GM19023 (cell line): ENCODE results near the gene F5.
A peak's percentile ranks its signal among the peaks of the same experiment; 100 is the strongest.

Experiments used
- ATAC-seq: cut with Tn5 transposase; IDR thresholded peaks from one replicate; pipeline ENCODE4 v1.9.1; 2021; ENCODE audit warnings: mild to moderate bottlenecking, moderate library complexity; ENCODE audit not compliant: unreplicated experiment

Gene F5

DNA sequence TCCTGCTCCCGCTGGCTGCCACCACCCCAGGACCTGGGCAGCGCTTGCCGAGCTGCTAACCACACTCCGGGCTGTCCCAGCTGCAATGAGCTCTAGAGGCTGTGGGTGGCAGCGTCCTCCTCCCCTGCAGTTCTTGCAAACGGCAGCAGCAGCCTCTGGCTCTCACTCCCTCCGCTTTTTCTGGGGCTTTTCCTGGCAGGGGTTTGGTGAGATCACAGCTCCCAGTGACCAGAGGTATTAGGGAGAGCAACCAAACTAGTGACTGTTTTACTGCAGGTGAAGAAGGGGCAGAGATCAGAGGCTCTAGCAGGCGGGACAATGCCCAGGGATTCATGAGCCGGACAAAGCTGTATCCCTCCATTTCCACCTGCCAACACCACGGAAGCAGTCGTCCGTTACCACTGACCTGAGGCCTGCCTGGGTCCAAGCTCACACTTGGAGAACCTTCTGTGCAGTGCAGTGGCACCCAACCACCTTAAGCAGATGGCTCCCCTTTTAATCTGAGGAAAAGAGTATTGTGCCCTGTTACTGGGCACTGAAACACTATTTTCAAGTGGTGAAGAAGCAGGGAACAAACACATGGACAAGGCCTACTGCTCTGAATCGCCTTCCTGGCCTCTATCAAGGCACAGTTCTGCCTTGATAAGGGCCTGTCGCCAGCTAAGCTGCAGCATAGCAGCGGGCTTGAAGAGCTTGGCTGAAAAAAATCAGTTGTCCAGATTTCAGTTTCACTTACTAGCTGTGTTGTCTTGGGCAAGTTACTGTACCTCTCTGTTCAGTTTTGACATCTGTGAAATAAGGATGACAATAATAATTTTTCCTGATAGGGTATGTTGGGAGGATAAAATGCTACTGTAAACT lies at the start of gene F5:
Gene F5, minus strand, starts transcription at position 87 of the 861 bp plus-strand sequence. CDS start 95 bp downstream, outside the sequence.
- peak; percentile 93 for ATAC-seq

DNA sequence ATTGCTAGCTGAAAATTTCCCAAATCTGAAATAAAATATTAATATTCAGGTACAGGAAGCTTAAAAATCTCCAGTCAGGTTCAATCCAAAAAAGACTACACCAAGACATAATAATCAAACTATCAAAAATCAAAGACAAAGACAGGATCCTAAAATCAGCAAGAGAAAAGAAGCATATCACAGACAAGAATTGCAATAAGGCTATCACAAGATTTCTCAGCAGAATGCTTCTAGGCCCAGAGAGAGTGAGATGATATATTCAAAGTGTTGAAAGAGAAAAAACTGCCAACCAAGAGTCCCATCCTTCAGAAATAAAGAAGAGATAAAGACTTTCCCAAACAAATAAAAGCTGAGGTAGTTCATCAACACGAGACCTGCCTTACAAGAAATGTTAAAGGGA lies 48.6 kb upstream of the F5 start:
- ATAC-seq = no peak

DNA sequence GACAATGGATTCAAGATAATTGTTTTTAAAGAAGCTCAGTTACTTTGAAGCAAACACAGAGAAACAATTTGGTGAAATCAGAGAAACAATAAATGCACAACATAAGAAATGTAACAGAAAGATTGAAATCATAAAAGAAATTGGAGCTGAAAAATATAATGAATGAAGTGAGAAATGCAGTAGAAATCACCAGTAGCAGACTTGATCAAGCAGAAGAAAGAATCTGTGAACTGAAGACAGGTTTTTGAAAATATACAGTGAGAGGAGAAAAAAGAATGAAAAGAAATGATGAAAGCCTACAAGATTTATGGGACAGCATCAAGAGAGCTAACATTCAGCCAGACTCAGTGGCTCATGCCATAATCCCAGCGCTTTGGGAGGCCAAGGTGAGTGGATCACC lies 47.9 kb upstream of the F5 start:
- no peak for ATAC-seq

DNA sequence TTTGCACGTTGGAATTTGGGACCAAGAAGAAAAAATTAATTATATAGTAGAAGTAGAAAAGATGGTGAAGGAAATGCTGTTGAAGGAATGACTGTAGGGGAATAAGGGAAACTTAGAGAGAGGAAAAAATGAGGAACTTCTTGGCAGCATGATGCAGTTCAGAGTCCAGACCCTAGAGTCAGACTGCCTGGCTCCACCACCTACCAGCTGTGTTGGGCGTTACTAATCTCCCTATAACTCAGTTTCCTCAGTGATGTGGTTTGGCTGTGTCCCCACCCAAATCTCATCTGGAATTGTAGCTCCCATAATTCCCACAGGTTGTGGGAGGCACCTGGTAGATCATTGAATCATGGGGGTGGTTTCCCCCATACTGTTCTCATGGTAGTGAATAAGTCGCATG lies 45.0 kb upstream of the F5 start:
- no peak for ATAC-seq

DNA sequence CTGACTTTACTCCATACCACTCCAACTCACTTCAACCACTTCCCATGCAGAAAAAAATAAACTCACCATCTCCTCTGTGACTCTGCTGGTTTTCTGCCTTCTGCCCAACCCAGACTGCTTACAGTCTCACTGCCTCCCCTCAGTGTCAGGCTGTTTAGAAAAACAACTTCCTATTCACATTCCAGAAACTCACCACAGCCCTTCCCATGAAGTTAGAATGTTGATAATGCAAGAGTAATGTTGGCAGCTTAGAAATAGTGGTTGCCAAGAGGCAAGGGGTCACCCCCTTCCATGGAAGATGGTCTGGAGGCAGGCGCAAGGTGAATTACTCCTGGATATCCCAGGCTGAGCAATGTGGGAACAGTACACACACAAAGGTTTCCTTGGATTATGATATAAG lies 43.7 kb upstream of the F5 start, which contains the start of gene SELP:
Gene SELP, minus strand, starts transcription at position 119 of the 400 bp plus-strand sequence. Its CDS starts 50 bp downstream, at position 69.
- ATAC-seq = no peak

DNA sequence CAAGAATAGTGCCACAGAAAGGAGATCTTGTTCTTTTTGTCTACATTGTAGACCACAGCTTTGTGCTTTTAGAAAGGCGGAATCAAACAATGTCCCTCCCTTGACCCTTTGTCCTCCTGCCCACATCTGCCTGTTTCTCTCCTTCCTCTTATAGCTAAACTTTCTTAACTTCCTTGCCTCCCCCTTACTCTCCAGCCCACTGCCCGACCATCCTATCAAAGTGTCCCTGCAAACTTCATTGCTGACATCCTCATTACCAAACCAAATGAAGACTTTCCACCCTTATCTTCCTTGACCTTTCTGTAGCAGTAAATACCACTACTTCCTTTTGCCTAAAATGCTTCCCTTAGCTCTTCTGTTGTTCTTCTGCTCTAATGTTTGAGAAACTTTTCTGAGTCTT lies 38.6 kb upstream of the F5 start:
- no peak for ATAC-seq

DNA sequence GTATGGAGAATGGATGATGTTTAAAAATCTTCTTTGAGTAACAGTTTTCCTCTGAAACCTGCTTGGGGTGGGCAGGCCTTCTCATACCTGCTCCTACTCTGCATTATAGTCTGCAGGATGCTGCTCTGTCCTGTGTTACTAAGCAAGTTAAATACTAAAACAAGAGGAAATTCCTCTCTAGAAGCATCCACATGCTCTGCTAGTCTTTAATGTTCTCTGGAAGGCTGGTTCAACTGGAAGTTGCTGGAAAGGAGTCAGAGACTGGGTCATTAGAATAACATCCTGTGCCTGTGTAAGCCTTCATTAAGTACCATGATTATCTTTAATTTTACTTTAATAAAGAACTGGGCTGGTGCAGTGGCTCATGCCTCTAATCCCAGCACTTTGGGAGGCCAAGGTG lies 37.8 kb upstream of the F5 start:
- ATAC-seq = no peak

DNA sequence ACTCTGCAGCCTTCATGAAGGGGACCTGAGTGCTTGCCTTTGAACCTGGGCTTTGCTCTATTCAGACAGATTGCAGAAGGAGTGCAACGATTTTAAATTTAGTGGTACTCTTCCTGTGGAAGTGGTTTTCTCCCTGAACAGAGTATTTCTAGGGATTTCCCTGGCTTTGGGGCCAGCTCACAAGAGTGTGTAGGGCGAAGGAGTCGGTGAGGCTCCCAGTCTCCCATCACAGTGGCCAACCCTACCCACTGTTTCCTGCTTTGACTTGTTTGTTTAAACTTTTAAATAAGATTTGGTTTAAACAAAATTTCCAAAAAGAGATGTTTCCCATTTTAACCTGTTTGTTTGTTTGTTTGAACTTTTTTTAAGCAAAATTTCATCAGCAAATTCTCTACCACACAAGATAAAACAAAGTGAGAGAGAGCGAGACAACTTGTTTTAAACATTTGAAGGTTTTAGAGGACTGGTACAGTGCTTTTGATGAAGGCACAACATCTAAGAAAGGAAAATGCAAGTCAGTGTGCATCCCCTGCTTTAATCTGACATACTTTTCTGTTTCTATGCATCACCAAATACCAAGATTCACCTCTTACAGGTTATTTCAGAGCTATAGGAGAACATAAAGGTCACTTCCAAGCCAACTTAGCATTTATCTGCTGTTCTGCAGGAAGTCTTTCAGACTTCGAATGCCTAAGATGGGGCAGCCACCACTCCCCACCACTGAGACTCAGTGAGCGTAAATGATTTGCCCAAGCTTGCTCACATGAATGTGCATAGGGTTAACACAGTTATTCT lies 37.0 kb upstream of the F5 start:
- ATAC-seq = no peak

DNA sequence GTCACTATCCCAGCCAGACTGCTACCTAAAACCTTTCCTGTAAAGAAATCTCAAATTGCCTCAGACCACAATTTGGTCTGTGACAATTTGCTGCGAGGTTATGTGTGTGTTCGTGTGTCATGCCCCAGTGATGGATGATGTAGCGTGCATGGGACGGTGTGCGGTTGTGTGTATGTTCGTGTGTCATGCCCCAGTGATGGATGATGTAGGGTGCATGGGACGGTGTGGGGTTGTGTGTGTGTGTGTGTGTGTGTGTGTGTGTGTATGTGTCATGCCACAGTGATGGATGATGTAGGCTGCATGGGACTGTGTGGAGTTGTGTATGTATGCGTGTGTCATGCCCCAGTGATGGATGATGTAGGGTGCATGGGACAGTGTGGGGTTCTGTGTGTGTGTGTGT lies 34.3 kb upstream of the F5 start:
- ATAC-seq = no peak

DNA sequence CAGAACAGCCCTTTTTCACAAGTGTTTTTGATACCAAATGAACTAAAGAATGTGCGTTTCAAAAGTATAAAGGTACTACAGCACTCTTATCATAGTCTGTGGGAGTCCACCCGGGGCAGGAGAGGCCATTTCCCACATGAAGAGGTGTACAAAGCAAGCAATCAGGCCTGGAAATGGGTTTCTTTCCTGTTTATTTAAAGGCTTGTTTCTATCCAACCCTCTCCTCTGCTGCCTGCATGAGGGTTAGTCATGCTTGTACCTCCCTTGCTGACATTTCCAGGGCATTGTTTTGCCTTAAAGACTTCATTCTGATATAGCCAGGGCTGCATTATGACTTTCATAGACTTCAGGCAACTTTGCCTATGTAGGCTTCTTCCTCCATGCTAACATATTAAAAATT lies 32.1 kb upstream of the F5 start:
- no peak for ATAC-seq

DNA sequence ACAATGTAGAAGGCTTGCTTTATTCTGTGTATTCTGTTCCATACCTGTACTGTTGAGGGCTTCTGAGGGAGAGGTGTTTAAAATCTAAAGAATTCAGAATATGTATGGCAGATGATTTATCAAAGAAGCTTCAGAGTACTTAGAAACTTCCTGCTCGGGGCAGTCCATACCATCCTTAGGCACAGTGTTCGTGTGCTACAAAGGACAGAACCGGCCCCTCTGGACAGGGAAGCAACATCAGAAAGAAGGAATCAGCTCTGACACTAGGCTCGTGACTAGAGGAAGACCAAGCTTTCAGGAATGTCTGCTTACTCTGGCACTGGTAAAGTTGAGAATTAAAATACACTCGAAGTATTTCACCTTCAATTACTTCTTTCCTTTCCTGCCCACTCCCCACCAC lies 29.5 kb upstream of the F5 start:
- ATAC-seq = no peak

DNA sequence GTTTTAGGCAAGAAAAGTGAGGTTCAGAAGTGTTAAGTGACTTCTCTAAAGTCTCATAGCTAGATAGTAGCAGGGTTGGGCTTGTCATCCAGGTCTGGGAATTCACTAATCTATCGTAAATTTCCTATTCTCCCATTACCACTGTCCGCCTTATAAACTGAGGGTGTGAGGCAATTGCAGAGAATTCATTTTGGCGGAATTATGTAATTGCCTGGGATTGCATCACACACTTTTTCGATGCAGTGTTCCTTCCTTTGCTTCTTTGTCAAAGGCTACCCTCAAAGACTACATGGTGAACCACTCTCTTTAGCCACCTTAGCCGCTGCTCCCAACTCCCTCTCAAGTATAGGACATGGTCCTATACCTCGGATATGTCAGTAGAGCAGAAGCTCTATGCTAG lies 24.6 kb upstream of the F5 start:
- ATAC-seq = no peak

DNA sequence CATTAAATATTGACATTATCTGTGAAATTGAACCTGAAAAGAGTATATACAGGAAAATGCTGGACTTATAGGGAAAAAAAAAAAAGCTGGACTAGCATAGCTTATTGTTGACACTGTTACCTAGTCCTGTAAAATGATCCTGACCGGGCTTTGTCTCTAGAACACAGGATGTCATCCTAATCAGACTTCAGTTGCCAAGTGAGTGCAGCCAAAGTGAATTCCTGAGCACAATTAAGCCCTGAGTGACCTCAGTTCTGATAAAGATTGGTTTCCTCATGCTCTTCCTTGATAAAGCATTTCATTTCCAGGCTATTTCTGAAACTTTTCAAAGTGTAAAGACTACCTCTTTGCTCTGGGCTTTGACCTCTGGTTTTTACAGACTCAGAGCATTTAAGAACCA lies 23.8 kb upstream of the F5 start:
- ATAC-seq = no peak

DNA sequence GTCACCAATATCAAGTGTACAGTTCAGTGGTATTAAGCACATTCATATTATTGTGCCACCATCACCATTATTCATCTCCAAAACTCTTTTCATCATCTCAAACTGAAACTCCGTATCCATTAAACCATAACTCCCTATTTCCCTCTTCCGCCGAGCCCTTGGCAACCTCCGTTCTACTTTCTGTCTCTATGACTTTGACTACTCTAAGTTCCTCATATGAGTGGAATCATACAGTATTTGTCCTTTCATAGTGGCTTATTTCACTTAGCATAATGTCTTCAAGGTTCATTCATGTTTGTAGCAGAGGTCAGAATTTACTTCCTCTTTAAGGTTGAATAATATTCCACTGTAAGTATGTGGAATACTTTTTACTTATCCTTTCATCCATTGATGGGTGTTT lies 21.9 kb upstream of the F5 start:
- no peak for ATAC-seq

DNA sequence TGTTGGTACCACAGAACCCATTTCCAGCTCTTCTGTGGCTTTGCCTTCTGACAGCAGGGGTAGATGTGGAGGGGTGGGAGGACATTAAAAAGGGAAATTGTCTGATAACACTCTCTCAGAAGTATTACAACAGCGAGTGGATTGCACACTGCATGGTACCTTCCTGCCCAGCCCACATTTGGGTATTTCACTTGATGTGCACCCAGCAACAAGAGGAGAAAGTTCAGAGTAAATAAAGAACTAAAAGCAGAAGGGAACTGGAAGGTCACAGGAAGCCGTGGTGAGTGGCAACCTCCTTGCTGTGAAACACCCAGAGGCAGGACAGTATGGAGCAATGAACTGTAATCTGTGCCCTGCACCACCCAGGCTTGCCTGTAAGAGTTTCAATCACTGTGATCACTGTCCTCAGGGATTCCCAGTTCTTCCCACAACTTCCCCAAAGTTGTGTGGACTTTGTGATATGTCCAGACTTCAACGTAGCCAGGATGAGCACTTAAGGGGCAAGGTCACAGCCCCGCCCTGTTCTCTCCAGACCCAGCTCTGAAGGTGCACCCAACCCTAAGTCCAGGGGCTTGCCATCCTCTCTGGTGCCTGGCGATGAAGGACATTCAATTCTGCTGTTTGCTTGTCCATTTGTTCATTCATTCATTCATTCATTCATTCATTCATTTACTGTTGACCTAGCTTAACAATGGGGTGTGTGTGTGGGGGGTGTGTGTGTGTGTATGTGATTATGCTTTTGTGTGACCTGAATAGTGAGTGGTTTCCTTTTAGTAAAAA lies 18.7 kb upstream of the F5 start:
- ATAC-seq = no peak

DNA sequence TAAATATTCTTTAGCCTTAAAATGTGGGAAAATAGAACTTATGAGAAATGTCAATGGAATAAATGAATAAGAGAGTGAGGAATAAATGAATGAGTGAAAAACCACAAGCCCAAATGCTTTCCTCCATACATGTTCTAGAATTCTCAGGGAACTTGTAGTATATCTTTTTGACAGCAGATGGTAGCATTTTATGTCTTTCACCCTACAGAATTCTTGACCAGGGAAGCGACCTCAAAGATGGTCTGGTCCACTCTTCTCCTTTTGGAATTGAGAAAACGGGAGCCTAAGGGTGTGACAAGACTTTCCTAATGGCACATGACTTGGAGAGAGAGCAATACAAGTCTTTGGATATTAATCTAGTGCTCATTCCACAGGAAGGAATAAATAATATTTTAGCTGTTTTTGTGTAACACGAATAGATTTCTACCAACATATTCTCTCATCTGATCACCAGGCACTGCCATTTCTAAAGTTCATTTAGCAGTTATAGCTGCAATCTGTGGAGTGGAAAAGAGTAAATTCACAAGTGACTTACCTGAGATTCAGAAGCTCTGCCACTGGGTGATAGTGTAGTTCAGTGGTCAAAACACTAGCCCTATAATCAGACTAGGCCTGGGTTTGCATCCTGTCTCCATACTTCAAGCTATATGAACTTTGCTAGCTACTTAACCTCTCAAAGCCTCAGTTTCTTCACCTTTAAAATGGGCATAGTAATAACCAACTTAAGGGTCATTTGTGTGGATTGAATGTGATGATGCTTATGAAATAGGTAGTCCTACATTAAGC lies 15.0 kb upstream of the F5 start:
- no peak for ATAC-seq

DNA sequence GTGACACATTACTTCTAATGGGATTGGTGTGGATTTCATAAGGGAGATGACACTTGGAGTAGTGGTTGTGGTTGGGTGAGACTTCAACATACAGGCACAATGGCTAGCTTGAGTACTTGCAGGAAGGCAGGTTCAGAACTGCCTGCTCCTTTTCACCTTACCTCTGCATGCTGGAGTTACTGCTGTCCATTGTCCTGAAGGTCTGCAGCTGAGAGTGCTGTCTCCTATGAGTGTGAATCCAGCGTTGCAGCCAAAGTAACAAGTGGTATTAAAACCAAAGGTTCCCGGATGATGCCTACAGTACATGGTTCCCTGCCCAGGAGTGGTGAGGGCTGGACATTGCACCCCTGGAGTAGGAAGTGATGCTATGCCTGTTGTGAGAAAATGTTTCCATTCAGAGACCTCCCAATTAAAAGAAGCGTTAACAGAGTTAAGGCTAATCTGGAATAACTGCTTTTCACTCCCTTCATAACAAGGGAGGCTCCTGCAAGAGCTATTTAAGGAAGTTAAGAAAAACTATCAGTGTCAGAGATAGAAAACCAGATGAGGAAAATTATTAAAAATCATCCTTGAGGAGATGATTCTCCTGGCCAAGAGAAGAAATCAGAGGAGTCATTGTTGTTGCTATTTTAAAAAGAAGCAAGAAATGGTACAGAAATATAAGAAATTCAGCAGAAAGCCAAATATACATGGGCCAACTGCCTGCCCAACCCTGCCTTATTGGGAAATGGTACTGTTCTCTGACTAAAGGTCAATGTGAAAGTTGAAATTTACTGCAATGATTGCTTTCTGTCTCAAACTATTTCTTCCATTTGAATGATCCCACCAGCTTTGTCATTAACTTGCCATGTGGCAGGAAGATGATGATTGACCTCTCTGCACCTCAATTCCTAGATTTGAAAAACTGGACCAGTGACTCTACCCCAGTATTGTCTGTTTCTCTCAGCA lies 9.8 kb upstream of the F5 start:
- ATAC-seq = no peak

DNA sequence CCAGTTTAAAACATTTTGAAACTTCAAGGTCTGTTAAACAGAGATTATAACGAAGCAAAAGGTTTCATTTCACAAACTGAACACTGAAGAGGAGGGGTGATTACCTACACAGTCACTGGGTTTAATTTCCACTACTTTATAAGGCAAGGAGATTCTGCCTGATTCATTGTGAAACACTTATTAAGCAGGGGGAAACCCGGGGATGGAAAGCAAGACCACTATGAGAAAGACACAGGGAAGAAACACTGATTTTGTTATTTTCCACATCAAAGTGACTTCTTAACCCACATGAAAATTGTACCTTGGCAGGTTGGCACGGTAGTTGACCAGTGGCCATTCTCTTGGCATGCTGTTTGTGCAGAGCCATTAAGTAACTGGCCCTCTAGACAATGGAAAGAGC lies 8.1 kb upstream of the F5 start:
- ATAC-seq = no peak

DNA sequence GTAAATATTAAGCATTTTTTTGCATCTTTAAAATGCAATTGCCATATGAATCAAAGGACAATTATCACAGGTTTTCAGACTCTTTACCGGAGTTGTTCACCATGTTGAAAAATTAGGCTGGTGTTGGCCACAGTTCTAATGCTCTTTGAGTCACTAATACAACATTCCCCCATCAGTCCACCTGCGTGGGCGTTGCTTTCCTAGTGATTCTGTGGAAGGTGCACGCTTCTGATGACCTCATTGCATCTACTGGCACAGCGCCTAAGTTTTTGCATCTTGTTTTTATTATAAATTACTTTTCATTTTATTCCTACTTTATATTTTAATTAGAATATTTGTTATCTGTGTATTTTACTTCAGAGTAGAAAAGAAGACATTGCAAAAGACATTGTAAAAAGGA lies 4.7 kb upstream of the F5 start:
- ATAC-seq = no peak
